ENCODE measurements around the gene ZC3H12D. TPM values are rescaled to one million over a fixed set of nuclear protein-coding genes. Genes with fewer than 3 reads are reported as not detected.
A peak's percentile ranks its signal among the peaks of the same experiment; 100 is the strongest.

ZC3H12D gene
- total RNA-seq, 1 donor, result under 0.01 TPM

GRCh38 chr6:149440735-149441671 is 43.8 kb downstream of the ZC3H12D start:
- no peak overlapping the region for H3K4me3 ChIP-seq (ENCODE audit: low read depth, low read length)
- DNase-seq (ENCODE audit: low read depth), result peak; percentile 8
- no peak for TF ChIP-seq CTCF (IDR thresholded peaks at IDR 0.05; ENCODE audit: insufficient read depth, low read depth, low read length)

GRCh38 chr6:149439626-149440025 is 45.2 kb downstream of the ZC3H12D start:
- peak; percentile 13 for DNase-seq (ENCODE audit: low read depth)
- no peak for TF ChIP-seq CTCF (IDR thresholded peaks at IDR 0.05; ENCODE audit: insufficient read depth, low read depth, low read length)
- H3K4me3 ChIP-seq (ENCODE audit: low read depth, low read length), result no peak overlapping the region

- no peak overlapping the region for H3K4me3 ChIP-seq (ENCODE audit: low read depth, low read length)
- no peak for DNase-seq (ENCODE audit: low read depth)
- TF ChIP-seq CTCF (IDR thresholded peaks at IDR 0.05; ENCODE audit: insufficient read depth, low read depth, low read length), result no peak
These were observed 46.0 kb downstream of the ZC3H12D start for GRCh38 chr6:149438855-149439254.

- no peak for DNase-seq (ENCODE audit: low read depth)
- H3K4me3 ChIP-seq (ENCODE audit: low read depth, low read length), result no peak overlapping the region
- TF ChIP-seq CTCF (IDR thresholded peaks at IDR 0.05; ENCODE audit: insufficient read depth, low read depth, low read length), result no peak
These were observed 47.6 kb downstream of the ZC3H12D start for GRCh38 chr6:149437212-149437611.

- no peak for DNase-seq (ENCODE audit: low read depth)
- TF ChIP-seq CTCF (IDR thresholded peaks at IDR 0.05; ENCODE audit: insufficient read depth, low read depth, low read length), result no peak
- no peak overlapping the region for H3K4me3 ChIP-seq (ENCODE audit: low read depth, low read length)
These were observed 48.2 kb downstream of the ZC3H12D start for GRCh38 chr6:149436647-149437046.

- no peak for TF ChIP-seq CTCF (IDR thresholded peaks at IDR 0.05; ENCODE audit: insufficient read depth, low read depth, low read length)
- no peak for DNase-seq (ENCODE audit: low read depth)
These were observed 48.8 kb downstream of the ZC3H12D start for GRCh38 chr6:149435919-149436586.

More at GRCh38 chr6:149435919-149436586, 48.8 kb downstream of the ZC3H12D start:
- no peak overlapping the region for H3K4me3 ChIP-seq (ENCODE audit: low read depth, low read length)
